Posterior cingulate gyrus (tissue), 11 donors: ENCODE results near the gene SPESP1.
"Not testable (repeated sequence)": the region's sequence is repeated elsewhere in the genome, so short reads cannot be mapped to it uniquely, and the experiment has no call there.

Experiments
- DNase-seq, 10 donors: peaks; one replicate each; pipeline versions ENCODE4 v3.0.0 to v3.0.0-alpha.2; 2020 to 2021; ENCODE audit warnings: mixed read lengths in 3 of 10
- intact Hi-C: fragments of 100-400 bp; cut with DNase I; formaldehyde crosslinking; loops from one replicate; pipeline ENCODE4 v1.15.1; 2023

SPESP1 gene

DNA sequence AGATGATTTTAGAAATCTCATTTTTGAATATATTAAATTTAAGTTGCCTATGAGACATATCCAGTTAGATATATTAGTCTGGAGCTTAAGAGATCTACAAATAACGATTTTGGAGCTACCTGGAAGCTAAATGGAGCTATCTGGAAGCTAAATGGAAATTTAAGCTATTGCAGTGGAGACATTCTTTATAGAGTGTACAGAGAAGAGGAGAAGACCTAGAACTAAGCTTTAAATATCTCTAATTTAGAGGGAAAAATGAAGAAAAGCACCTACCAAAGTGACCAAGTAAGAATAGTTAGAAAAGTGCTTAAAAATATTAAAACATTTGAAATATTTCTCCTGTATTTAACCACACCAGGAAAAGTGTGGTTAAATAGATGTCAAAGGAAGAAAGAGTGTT is 28.3 kb downstream of the SPESP1 start:
- intact Hi-C loops: no loop called here
- no peak for DNase-seq

- no peak for DNase-seq
- intact Hi-C loops: no loop called here
Measured at GRCh38 chr15:68962465-68962864, 32.1 kb downstream of the SPESP1 start.

DNA sequence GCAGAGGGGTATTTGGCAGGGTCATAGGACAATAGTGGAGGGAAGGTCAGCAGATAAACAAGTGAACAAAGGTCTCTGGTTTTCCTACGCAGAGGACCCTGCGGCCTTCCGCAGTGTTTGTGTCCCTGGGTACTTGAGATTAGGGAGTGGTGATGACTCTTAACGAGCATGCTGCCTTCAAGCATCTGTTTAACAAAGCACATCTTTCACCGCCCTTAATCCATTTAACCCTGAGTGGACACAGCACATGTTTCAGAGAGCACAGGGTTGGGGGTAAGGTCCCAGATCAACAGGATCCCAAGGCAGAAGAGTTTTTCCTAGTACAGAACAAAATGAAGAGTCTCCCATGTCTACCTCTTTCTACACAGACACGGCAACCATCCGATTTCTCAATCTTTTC is 33.4 kb downstream of the SPESP1 start:
- intact Hi-C loops, DNase-seq: not testable (repeated sequence)

- intact Hi-C loops: no loop called here
- no peak for DNase-seq
Measured at GRCh38 chr15:68966996-68967395, 36.7 kb downstream of the SPESP1 start.

GRCh38 chr15:68967948-68968347 is 37.6 kb downstream of the SPESP1 start:
- intact Hi-C loops: no loop called here
- DNase-seq: no peak

DNA sequence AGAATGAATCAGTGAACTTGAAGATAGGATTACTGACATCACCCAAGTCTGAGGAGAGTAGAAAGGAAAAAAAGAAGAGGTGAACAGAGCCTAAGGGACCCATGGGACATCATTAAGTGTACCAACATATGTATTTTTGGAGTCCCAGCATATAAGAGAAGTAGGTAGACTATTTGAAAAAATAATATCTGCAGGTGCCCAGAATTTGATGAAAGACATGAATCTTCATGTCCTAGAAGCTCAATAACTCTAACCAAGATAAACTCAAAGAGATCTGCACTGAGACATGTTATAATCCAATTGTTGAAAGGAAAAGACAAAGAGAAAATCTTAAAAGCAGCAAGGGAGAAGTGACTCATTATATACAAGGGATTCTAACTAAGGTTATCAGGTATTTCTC is 39.0 kb downstream of the SPESP1 start:
- no peak for DNase-seq
- intact Hi-C loops: no loop called here

GRCh38 chr15:68972201-68973065 is 42.1 kb downstream of the SPESP1 start:
- intact Hi-C loops: no loop called here
- DNase-seq: no peak

DNA sequence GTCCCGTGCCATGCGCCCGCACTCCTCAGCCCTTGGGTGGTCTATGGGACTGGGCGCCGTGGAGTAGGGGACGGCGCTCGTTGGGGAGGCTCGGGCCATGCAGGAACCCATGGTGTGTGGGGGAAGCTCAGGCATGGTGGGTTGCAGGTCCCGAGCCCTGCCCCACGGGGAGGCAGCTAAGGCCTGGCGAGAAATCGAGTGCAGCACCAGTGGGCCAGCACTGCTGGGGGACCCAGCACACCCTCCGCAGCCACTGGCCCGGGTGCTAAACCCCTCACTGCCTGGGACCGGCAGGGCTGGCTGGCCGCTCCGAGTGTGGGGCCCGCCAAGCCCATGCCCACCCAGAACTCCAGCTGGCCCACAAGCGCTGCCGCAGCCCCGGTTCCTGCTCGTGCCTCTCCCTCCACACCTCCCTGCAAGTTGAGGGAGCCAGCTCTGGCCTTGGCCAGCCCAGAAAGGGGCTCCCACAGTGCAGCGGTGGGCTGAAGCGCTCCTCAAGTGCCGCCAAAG is 45.4 kb downstream of the SPESP1 start:
- DNase-seq, intact Hi-C loops: not testable (repeated sequence)

DNA sequence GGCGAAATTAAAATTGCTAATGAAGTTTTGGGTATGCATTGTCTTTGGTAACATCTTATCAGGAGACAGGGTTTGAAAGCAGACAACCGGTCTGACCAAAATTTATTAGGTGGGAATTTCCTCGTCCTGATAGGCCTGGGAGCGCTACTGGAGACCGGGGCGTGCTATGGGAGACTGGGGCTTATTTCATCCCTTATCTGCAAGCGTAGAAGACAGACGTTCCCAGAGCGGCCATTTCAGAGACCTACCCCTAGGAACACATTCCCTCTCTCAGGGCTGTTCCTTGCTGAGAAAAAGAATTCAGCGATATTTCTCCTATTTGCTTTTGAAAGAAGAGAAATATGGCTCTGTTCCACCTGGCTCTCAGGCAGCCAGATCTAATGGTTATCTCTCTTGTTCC is 47.1 kb downstream of the SPESP1 start:
- DNase-seq, intact Hi-C loops: not testable (repeated sequence)

GRCh38 chr15:68979006-68979405 is 48.7 kb downstream of the SPESP1 start:
- intact Hi-C loops: no loop called here
- DNase-seq: no peak

DNA sequence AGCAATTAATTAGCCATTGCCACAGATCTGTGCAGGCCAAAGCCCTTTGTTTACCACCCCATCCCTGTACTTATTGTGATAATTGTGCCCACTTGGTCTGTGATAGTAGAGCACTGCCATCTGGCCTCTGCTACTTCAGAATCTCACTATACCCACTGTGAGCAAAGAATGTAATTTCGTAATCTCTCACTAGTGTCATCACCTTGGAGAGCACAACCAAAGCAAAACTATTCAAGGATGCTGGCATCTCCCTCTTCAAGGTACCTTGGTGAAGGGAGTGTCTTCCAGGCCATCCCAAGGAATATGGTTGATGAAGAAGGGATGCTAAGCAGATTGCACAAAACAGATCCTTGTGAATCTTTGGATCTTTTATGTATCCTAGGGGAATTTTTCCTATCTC is 49.5 kb downstream of the SPESP1 start:
- intact Hi-C loops: no loop called here
- no peak for DNase-seq

- intact Hi-C loops: no loop called here
Measured at GRCh38 chr15:68980786-68981185, 50.5 kb downstream of the SPESP1 start.

DNA sequence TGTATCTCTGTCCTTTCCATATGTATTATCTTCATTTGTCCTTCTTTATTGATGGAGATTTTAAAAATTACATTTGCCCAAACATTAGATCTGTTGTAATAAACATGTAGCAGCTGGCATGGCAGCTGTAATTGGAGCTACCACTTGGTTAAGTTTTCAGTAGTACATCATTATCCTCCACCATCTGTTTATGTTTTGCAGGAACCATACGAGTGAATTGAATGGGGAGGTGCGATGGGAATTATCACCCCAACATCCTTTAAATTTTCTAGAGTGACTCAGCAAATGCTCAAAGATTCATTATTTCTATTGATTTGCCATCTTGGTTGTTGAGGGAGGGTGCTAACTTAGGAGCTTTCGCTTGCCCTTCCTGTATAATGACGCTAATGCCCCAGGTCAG is 51.6 kb downstream of the SPESP1 start:
- intact Hi-C loops: no loop called here
- DNase-seq: no peak

More at GRCh38 chr15:68980786-68981185, 50.5 kb downstream of the SPESP1 start:
- no peak for DNase-seq

- no peak for DNase-seq
- intact Hi-C loops: no loop called here
Measured at GRCh38 chr15:68982976-68983563, 52.7 kb downstream of the SPESP1 start.

DNA sequence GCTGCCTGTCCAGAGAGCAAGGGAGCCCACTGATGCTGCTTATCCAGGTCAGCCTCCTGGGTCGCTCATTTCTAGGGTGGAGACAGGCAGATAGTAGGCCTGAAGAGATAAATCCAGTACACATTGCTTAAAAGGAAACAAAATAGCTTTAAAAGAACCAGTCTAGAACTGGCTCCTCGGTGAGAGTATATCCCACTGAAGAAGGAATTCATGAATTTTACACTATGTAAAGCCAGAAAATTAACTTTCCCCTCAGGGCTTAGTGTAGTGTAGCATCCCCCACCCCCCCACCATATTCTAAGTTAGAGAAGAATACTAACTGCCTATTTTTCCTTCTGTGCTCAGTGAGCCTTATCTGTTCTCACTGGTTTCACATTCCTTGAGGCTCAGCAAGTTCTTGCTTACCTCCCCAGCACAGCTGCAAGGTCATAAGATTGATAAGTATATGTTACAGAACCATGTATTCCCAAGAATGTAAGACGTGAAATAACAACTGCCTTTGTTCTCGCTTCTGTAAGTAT is 53.7 kb downstream of the SPESP1 start:
- no peak for DNase-seq
- intact Hi-C loops: no loop called here

DNA sequence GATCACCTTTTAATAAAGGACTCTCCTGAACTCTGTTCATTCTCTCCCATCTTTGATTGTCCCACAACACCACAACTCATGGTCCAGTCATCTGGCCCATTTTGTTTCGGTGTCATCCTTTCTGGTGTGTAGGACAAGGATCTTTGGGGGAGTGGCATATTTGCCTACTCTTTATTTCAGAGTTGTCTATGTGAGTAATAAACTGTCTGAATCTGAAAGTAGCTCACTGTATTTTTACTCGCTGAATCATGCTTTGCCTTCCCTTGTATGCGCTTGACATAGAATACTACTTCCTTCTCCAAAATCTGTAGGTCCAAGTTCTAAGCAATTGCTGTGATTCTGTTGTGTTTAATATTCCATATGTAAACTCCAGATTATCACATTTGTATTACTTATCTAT is 54.3 kb downstream of the SPESP1 start:
- DNase-seq: no peak
- intact Hi-C loops: no loop called here

DNA sequence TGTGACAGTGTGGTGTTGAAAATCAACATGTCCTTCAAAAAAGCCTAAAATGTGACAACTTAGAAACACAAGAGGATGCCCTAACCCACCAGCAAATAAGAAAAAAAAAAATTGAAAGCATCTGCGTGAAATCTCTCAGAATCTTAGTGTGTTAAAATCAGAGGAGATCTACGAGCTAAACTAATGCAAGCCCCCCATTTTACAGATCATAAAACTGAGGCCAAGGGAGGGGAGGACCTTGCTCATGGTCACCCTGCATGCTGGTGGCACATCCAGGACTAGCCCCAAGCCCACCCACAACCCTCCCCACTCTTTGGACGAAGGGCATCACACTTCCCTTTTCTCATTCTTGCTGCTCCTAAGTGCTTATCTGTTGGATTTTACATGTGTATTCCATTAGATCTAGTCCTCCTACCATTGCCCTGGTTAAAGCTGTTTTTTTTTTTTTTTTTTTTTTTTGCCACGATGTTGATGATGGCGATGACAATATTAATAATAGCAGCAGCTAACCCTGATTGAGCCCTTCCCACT is 55.1 kb downstream of the SPESP1 start:
- intact Hi-C loops: no loop called here
- DNase-seq: no peak

DNA sequence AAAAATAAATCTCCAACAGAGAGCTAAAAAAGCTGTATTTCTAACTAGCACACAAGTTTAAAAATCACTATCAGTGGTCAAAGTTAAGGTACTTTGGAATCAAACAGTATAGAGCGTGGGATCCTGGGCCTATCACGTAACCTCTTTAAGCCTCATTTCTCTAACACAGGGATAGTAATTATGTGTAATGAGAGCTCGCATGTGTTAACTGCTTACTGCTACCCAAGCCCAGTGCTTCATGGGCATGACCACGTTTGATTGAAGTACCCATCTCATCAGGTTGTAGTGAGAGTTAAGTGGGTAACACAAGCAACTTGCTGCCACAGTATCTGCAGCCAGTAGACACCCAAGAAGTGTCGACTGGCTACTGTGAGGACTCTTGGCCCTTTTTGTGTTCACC is 56.0 kb downstream of the SPESP1 start:
- intact Hi-C loops: no loop called here

DNA sequence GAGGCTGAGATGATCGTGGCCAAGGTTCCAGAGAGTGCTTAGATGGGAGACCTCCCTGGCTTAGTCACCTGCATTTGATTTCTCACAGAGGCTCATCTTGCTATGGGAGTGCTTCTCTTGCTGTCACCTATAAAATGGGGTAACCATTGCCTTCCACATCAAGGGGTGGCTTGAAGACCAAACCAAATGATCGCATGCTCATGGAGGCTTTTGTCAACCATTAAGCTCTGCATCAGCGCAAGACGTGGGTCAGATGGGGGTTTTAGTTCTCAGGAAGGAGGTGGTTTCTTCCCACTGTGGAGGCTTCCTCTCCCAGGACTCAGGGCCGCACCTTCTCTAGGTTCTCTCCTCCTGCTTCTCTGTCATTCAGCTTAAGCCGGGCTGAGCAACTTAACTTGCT is 56.8 kb downstream of the SPESP1 start:
- no peak for DNase-seq
- intact Hi-C loops: no loop called here

More for the DNA sequence above, 56.0 kb downstream of the SPESP1 start:
- no peak for DNase-seq

- no peak for DNase-seq
- intact Hi-C loops: no loop called here
Measured at GRCh38 chr15:68987676-68988075, 57.4 kb downstream of the SPESP1 start.

DNA sequence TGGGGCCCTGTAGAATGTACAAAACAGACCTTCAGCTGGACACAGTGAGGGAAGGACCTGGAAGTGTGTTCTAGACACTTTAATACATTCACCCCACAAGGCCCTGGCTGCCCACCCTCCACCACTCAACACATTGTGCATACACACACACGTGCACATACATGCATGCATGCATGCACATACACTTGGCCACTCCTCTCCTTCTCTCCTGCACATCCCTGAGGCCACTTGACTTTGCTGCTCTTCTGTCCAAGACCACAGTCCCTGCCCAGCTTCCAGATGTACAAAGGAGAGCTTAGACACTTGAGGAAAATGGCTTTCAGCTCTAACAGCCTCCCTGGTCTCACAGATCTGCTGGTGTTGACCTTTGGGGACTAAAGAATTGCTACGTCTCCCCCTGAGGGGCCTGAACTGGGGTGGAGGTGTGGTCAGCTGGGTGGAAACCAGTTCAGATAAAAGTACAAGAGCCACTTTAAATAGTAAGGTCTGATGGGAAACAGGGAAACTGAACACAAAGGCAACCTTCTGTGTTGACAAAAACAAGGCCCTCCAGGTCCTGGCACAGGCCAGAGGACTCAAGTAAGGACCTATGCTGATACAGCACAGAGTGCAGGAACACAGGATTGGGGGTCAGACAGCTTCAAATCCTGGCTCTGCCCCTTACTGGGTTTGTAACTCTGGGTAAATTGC is 59.4 kb downstream of the SPESP1 start:
- DNase-seq: no peak
- intact Hi-C loops: no loop called here
